ENCODE results near the gene PLXNA4.

GRCh38 chr7:132604121-132604520 is 27.9 kb upstream of the PLXNA4 start:
- no peak for TF ChIP-seq POLR2A (IDR thresholded peaks at IDR 0.05; ENCODE audit: borderline replicate concordance, extremely low read depth, insufficient read depth, insufficient read length)
- TF ChIP-seq CTCF (IDR thresholded peaks at IDR 0.05 in 2 of 3, conservative IDR thresholded peaks at IDR 0.05 in 1 of 3; ENCODE audit: borderline replicate concordance in 1 of 3, insufficient read depth in 1 of 3, low read depth in 2 of 3, low read length in 2 of 3): no peak
- TF ChIP-seq RAD21 (IDR thresholded peaks at IDR 0.05; ENCODE audit: low read depth): no peak
- TF ChIP-seq POLR2AphosphoS5 (IDR thresholded peaks at IDR 0.05; ENCODE audit: low read depth, low read length): no peak
- TF ChIP-seq FOSL1 (IDR thresholded peaks at IDR 0.05; ENCODE audit: low read depth): no peak
- no peak for TF ChIP-seq EZH2 (IDR thresholded peaks at IDR 0.05)
- TF ChIP-seq EGR1 (IDR thresholded peaks at IDR 0.05; ENCODE audit: low read depth): no peak
- TF ChIP-seq TCF7L2 (IDR thresholded peaks at IDR 0.05; ENCODE audit: borderline replicate concordance, extremely low read depth, insufficient read depth, insufficient read length): no peak
- no peak for TF ChIP-seq ATF3 (IDR thresholded peaks at IDR 0.05)
- TF ChIP-seq EZH2phosphoT487 (IDR thresholded peaks at IDR 0.05; ENCODE audit: borderline replicate concordance): no peak
- TF ChIP-seq SIN3A (IDR thresholded peaks at IDR 0.05; ENCODE audit: low read depth): no peak
- TF ChIP-seq ELF1 (IDR thresholded peaks at IDR 0.05; ENCODE audit: borderline replicate concordance, low read depth): no peak
